HTR-8/SVneo (cell line): ENCODE data around the gene SIRPA.
A peak's percentile ranks its signal among the peaks of the same experiment; 100 is the strongest.

Source experiments
- DNase-seq: peaks from one replicate; pipeline ENCODE4 v3.0.0; 2011; ENCODE audit warnings: low spot score, mixed read lengths; ENCODE audit not compliant: insufficient read length
- FAIRE-seq: peaks from 2 replicates; lab custom pipeline; 2011; peaks lifted over from hg19 to GRCh38; lab: Jason Lieb, UNC

Gene SIRPA

GRCh38 chr20:1894951-1895673 lies at the start of gene SIRPA:
Gene SIRPA (plus strand): TSS chr20:1895407. CDS start chr20:1895448, 41 bp downstream.
- DNase-seq, result peak; percentile 78

GRCh38 chr20:1845701-1846100 lies 49.5 kb upstream of the SIRPA start:
- FAIRE-seq, result peak; percentile 23

More at GRCh38 chr20:1894951-1895673, at the start of gene SIRPA:
- no peak for FAIRE-seq

GRCh38 chr20:1846341-1846740 lies 48.9 kb upstream of the SIRPA start:
- FAIRE-seq (no peak), DNase-seq (no peak)

More at GRCh38 chr20:1845701-1846100, 49.5 kb upstream of the SIRPA start:
- DNase-seq, result no peak

GRCh38 chr20:1846876-1847275 lies 48.3 kb upstream of the SIRPA start:
- no peak for DNase-seq
- no peak for FAIRE-seq

- DNase-seq (no peak), FAIRE-seq (no peak)
Observed at GRCh38 chr20:1847780-1848179, 47.4 kb upstream of the SIRPA start.

- FAIRE-seq (no peak), DNase-seq (no peak)
Observed at GRCh38 chr20:1848373-1848772, 46.8 kb upstream of the SIRPA start.

GRCh38 chr20:1851396-1851795 lies 43.8 kb upstream of the SIRPA start:
- no peak for DNase-seq
- FAIRE-seq, result no peak

- FAIRE-seq, result no peak
- DNase-seq, result no peak
Observed at GRCh38 chr20:1853473-1853872, 41.7 kb upstream of the SIRPA start.

- FAIRE-seq (no peak), DNase-seq (no peak)
Observed at GRCh38 chr20:1854246-1854645, 41.0 kb upstream of the SIRPA start.

GRCh38 chr20:1855109-1855508 lies 40.1 kb upstream of the SIRPA start:
- no peak for DNase-seq
- FAIRE-seq, result no peak

- no peak for FAIRE-seq
Observed at GRCh38 chr20:1855690-1856089, 39.5 kb upstream of the SIRPA start.

GRCh38 chr20:1856424-1856823 lies 38.8 kb upstream of the SIRPA start:
- DNase-seq (no peak), FAIRE-seq (no peak)

More at GRCh38 chr20:1855690-1856089, 39.5 kb upstream of the SIRPA start:
- no peak for DNase-seq

- no peak for DNase-seq
- no peak for FAIRE-seq
Observed at GRCh38 chr20:1857466-1857865, 37.7 kb upstream of the SIRPA start.

GRCh38 chr20:1858871-1859270 lies 36.3 kb upstream of the SIRPA start:
- DNase-seq (no peak), FAIRE-seq (no peak)

- DNase-seq, result peak; percentile 39
- FAIRE-seq, result no peak
Observed at GRCh38 chr20:1860446-1860845, 34.8 kb upstream of the SIRPA start.

GRCh38 chr20:1861347-1861976 lies 33.7 kb upstream of the SIRPA start:
- FAIRE-seq (no peak), DNase-seq (no peak)

- DNase-seq (no peak), FAIRE-seq (no peak)
Observed at GRCh38 chr20:1861996-1862662, 33.1 kb upstream of the SIRPA start.

GRCh38 chr20:1862663-1863053 lies 32.5 kb upstream of the SIRPA start:
- DNase-seq, result no peak
- FAIRE-seq, result no peak

GRCh38 chr20:1863296-1863695 lies 31.9 kb upstream of the SIRPA start:
- no peak for DNase-seq
- no peak for FAIRE-seq

- no peak for FAIRE-seq
- DNase-seq, result no peak
Observed at GRCh38 chr20:1866834-1867233, 28.4 kb upstream of the SIRPA start.
